ENCODE measurements around the gene NUDCD3.

NUDCD3 gene

GRCh38 chr7:44505595-44505994 lies 15.1 kb upstream of the NUDCD3 start:
- TF ChIP-seq TCF4 (CRISPR knock-in tag; IDR thresholded peaks at IDR 0.05; ENCODE audit: borderline replicate concordance) (no peak), RARB (CRISPR knock-in tag; IDR thresholded peaks at IDR 0.05) (no peak), PPARA (CRISPR knock-in tag; IDR thresholded peaks at IDR 0.05; ENCODE audit: borderline replicate concordance) (no peak), CSDC2 (CRISPR knock-in tag; IDR thresholded peaks at IDR 0.05) (no peak), BACH2 (CRISPR knock-in tag; IDR thresholded peaks at IDR 0.05; ENCODE audit: borderline replicate concordance) (no peak), ISL1 (CRISPR knock-in tag; IDR thresholded peaks at IDR 0.05) (no peak), CREB5 (CRISPR knock-in tag; IDR thresholded peaks at IDR 0.05; ENCODE audit: low read depth) (no peak), ZNF565 (CRISPR knock-in tag; conservative IDR thresholded peaks at IDR 0.05; ENCODE audit: low read depth) (no peak), ESRRG (CRISPR knock-in tag; IDR thresholded peaks at IDR 0.05) (no peak)

GRCh38 chr7:44498230-44498954 lies 7.9 kb upstream of the NUDCD3 start:
- no peak for ATAC-seq
- no peak for TF ChIP-seq POU6F1 (CRISPR knock-in tag; IDR thresholded peaks at IDR 0.05; ENCODE audit: borderline replicate concordance, low read depth)

More at GRCh38 chr7:44505595-44505994, 15.1 kb upstream of the NUDCD3 start:
- ATAC-seq = no peak

GRCh38 chr7:44497155-44498027 lies 6.9 kb upstream of the NUDCD3 start:
- TF ChIP-seq TCF4 (CRISPR knock-in tag; IDR thresholded peaks at IDR 0.05; ENCODE audit: borderline replicate concordance) (no peak), OSR1 (CRISPR knock-in tag; IDR thresholded peaks at IDR 0.05) (no peak), ESRRG (CRISPR knock-in tag; IDR thresholded peaks at IDR 0.05) (no peak), SNAI2 (CRISPR knock-in tag; IDR thresholded peaks at IDR 0.05) (no peak), ZNF565 (CRISPR knock-in tag; conservative IDR thresholded peaks at IDR 0.05; ENCODE audit: low read depth) (no peak)
- no peak for ATAC-seq

GRCh38 chr7:44496385-44496784 lies 5.9 kb upstream of the NUDCD3 start:
- TF ChIP-seq PATZ1 (CRISPR knock-in tag; IDR thresholded peaks at IDR 0.05; ENCODE audit: borderline replicate concordance) (no peak), ZNF565 (CRISPR knock-in tag; conservative IDR thresholded peaks at IDR 0.05; ENCODE audit: low read depth) (no peak), ESRRG (CRISPR knock-in tag; IDR thresholded peaks at IDR 0.05) (no peak), CSDC2 (CRISPR knock-in tag; IDR thresholded peaks at IDR 0.05) (no peak), ZC3H10 (CRISPR knock-in tag; IDR thresholded peaks at IDR 0.05) (no peak), ZNF8 (CRISPR knock-in tag; IDR thresholded peaks at IDR 0.05) (no peak), OSR1 (CRISPR knock-in tag; IDR thresholded peaks at IDR 0.05) (no peak), ISL1 (CRISPR knock-in tag; IDR thresholded peaks at IDR 0.05) (no peak)
- no peak for ATAC-seq

GRCh38 chr7:44494960-44495359 lies 4.5 kb upstream of the NUDCD3 start:
- ATAC-seq = no peak

More at GRCh38 chr7:44494960-44495359, 4.5 kb upstream of the NUDCD3 start:
- TF ChIP-seq TSHZ2 (CRISPR knock-in tag; IDR thresholded peaks at IDR 0.05) = no peak
- TF ChIP-seq SNAI2 (CRISPR knock-in tag; IDR thresholded peaks at IDR 0.05) = no peak
- no peak for TF ChIP-seq ESRRG (CRISPR knock-in tag; IDR thresholded peaks at IDR 0.05)
- TF ChIP-seq CREB5 (CRISPR knock-in tag; IDR thresholded peaks at IDR 0.05; ENCODE audit: low read depth) = no peak
- TF ChIP-seq ZC3H10 (CRISPR knock-in tag; IDR thresholded peaks at IDR 0.05) = no peak
- TF ChIP-seq ZNF8 (CRISPR knock-in tag; IDR thresholded peaks at IDR 0.05) = no peak
- no peak for TF ChIP-seq TCF4 (CRISPR knock-in tag; IDR thresholded peaks at IDR 0.05; ENCODE audit: borderline replicate concordance)
- no peak for TF ChIP-seq CSDC2 (CRISPR knock-in tag; IDR thresholded peaks at IDR 0.05)
- TF ChIP-seq ZNF565 (CRISPR knock-in tag; conservative IDR thresholded peaks at IDR 0.05; ENCODE audit: low read depth) = no peak

Data from SK-N-SH treated with all-trans-retinoic acid at 6 μM for 48 hours (cell line).